ENCODE measurements around the gene MAP1S.
A peak's percentile ranks its signal among the peaks of the same experiment; 100 is the strongest.

MAP1S gene

DNA sequence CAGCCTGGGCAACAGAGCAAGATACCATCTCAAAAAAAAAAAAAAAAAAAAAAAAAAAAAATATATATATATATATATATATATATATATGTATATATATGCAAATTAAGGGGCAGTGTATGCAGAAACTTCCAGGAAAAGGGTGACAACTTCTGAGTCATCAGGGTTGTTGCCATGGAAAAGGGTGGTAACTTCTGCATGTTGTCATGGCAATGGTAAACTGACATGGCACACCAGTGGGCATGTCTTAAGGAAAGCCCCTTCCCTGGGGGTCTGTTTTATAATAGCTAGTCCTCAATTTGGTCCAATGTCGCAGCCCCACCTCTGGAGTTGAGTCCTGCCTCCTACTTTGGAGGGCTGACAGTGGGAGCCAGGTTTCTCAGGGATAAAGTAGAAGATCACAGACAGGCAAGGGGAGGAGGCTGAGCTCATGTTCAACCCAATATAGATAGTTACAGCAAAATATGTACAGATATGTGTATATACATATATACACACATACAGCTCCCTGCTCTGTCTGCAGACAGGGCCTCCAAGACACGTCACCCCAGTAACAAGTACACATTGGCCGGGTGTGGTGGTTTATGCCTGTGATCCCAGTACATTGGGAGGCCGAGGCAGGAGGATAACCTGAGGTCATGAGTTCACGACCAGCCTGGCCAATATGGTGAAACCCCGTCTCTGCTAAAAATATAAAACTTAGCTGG lies 24.7 kb downstream of the MAP1S start:
- ChIA-PET POLR2A (no interaction called here), CTCF (interaction anchor here (1.1 to 5.0 kb wide), 5 partner anchors 11 to 32 kb away, joined by 3 to 31 read pairs (median 4); partner anchors contain the start of gene MAP1S)
- no peak for DNase-seq (ENCODE audit: extremely low spot score)

DNA sequence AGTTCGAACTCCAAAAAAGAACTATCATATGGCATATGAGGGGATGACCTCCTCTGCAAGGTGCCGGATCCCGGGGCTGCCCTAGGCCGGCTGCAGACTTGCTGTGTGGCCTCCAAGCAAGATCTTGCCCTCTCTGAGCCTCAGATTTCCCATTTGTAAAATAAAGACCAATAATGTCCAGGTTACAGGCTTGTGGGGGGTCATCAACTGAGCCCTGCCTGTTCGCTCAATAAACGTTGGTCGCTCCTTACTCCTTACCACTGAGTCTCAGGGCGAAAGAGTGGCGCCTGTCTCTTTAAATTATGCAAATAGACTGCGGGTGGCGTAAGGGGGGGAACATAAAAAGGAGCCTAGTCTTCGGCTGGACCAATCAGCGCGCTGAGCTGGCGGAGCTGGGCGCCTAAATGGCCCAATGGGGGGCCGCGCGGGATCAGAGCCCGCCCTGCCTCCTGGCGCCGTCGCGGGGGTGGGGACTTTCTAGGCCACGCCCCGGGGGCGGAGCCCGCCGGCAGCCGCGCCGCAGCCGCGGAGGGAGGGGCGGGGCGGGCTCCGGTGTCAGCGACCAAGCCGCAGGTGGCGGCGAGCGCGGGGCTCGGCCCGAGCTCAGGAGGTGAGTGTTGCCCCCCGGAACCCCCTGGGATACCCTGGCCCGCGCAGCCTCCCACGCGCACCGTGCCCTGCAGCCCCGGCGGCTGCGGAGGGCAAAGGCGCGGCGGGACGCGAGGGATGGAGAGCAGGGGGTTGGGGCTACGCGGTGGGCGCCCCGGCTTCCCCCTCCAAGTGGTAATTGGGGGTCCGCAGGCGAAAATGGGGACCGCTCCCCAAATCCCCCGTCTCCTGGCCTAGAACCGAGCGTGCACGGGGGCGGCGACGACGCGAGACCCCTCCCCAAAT lies 28.2 kb downstream of the MAP1S start:
- ChIA-PET POLR2A (no interaction called here), CTCF (interaction anchor here (1.0 to 1.6 kb wide), 4 partner anchors 8 to 252 kb away, joined by 3 to 4 read pairs (median 4); no protein-coding TSS in a partner anchor)
- TF ChIP-seq, protein P1, sequence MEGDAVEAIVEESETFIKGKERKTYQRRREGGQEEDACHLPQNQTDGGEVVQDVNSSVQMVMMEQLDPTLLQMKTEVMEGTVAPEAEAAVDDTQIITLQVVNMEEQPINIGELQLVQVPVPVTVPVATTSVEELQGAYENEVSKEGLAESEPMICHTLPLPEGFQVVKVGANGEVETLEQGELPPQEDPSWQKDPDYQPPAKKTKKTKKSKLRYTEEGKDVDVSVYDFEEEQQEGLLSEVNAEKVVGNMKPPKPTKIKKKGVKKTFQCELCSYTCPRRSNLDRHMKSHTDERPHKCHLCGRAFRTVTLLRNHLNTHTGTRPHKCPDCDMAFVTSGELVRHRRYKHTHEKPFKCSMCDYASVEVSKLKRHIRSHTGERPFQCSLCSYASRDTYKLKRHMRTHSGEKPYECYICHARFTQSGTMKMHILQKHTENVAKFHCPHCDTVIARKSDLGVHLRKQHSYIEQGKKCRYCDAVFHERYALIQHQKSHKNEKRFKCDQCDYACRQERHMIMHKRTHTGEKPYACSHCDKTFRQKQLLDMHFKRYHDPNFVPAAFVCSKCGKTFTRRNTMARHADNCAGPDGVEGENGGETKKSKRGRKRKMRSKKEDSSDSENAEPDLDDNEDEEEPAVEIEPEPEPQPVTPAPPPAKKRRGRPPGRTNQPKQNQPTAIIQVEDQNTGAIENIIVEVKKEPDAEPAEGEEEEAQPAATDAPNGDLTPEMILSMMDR (IDR thresholded peaks at IDR 0.05; ENCODE audit: control extremely low read depth, extremely low read depth, low read depth, missing control alignments) = no peak
- DNase-seq (ENCODE audit: extremely low spot score) = peak; percentile 98

More for the DNA sequence above, 24.7 kb downstream of the MAP1S start:
- TF ChIP-seq, protein P1 (IDR thresholded peaks at IDR 0.05; ENCODE audit: control extremely low read depth, extremely low read depth, low read depth, missing control alignments) = no peak

DNA sequence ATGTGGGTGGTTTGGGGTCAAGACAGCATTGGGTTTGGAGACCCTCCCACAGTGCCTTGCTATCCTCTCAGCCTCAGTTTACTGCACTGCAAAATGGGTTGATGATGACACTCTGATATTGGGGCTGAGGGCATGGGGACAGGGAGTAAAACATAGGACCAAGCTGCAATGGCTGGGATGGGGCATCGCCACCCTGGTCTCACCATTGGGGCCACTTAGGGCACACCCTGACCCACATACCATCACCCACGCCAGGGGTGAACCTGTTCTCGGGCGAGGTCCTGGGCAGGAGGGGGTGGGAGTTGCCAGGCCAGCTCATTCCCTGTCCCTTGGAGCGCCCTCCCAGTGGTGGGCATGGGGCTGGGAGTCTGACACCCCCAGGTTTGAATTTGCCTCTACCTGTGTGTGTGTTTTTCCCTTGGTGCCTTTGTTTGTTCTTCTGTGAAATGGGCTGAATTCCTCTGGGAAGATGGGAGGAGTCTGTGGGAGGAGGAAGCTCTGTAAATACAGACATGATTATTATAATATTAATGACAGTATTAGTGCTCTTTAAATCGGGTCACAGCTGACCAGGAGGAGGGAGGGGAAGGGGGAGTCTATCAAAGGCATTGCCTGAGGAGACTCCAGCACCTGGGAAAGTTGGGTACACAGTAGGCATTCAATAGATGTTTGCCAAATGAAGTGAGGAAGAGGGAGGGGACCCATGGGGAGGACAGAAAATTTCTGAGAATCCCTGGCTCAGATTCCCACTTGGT lies 29.8 kb downstream of the MAP1S start:
- ChIA-PET CTCF (interaction anchor here (0.7 to 10.6 kb wide), 6 partner anchors 7 to 45 kb away, joined by 3 to 151 read pairs (median 4); no protein-coding TSS in a partner anchor), POLR2A (interaction anchor here (0.6 kb wide), 1 partner anchor 1544 kb away, joined by 3 read pairs; no protein-coding TSS in a partner anchor)
- TF ChIP-seq, protein P1 (IDR thresholded peaks at IDR 0.05; ENCODE audit: control extremely low read depth, extremely low read depth, low read depth, missing control alignments) = no peak
- no peak for DNase-seq (ENCODE audit: extremely low spot score)

DNA sequence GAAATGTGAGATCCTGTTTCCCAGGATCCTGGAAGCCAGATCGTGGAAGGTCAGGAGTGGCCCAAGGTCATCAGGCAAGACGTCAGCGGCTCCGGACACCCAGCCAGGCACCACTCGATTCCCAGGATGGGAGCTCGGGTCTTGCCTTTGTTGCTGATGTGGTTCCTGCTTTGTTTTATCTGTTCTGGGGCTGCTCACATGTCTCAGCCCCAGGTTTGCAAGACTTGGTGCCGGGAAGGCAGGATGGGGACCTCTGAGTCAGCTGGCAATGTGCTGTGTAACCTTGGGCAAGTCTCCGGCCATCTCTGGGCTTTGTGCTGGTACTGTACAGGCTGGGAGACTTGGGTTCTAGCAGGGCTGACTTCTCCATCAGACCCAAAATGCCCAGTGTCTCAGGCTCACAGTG lies 30.6 kb downstream of the MAP1S start:
- CTCF ChIA-PET = interaction anchor here (0.7 to 10.6 kb wide), 3 partner anchors 8 to 33 kb away, joined by 3 to 151 read pairs (median 7); no protein-coding TSS in a partner anchor
- no peak for DNase-seq (ENCODE audit: extremely low spot score)
- TF ChIP-seq, protein P1 (IDR thresholded peaks at IDR 0.05; ENCODE audit: control extremely low read depth, extremely low read depth, low read depth, missing control alignments) = no peak
- POLR2A ChIA-PET = no interaction called here

DNA sequence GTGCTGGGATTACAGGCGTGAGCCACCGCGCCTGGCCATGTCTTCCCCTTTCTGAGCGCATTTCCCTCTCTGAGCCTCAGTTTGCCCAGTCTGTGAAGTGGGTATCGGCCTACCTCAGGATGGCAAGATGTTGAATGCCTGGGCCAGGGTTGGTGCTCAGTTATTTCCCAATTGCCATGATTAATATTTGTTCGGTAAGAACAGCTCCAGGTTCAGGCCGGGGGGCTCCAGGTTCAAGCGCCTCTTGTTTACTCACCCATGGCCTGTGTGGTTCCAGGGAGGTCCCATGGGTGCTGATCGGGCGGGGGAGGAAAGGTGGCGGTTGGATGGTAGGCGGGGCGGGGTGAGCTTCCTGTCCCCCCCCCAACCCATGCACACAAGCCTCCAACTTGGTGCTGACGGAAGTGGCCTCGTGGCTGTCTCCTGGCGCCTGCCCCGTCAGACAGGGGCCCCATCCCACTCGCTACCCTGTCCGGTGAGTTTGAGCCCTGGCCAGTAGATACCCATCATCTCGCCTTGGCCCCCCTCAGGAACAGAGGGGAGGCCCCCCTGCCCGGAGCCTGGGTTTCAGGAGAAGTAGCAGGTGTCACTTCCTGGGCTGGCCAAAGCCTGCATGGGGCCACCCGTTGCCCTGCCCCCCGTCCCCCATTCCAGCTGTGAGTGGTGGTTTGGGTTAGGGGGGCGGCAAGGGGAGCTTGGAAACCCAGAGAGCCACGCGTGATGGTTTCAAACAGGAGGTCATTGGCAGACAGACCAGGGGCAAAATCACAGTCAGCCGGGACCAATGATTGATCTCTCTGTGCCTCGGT lies 32.0 kb downstream of the MAP1S start, which contains the start of gene FCHO1:
Gene FCHO1, plus strand, starts transcription at position 375 of the 809 bp plus-strand sequence. CDS start 3,688 bp downstream, outside the sequence.
- DNase-seq (ENCODE audit: extremely low spot score) = peak; percentile 75
- TF ChIP-seq, protein P1 (IDR thresholded peaks at IDR 0.05; ENCODE audit: control extremely low read depth, extremely low read depth, low read depth, missing control alignments) = no peak
- POLR2A ChIA-PET = interaction anchor here (0.6 to 0.9 kb wide), 3 partner anchors 25 to 75 kb away, joined by 3 to 4 read pairs (median 3); no protein-coding TSS in a partner anchor
- CTCF ChIA-PET = interaction anchor here (0.7 to 10.6 kb wide), 10 partner anchors 9 to 49 kb away, joined by 3 to 151 read pairs (median 4); no protein-coding TSS in a partner anchor

Measured in GM10248 (cell line).